ENCODE results near the gene CFAP69.
"Not testable (repeated sequence)": the region's sequence is repeated elsewhere in the genome, so short reads cannot be mapped to it uniquely, and the experiment has no call there.

Gene CFAP69

DNA sequence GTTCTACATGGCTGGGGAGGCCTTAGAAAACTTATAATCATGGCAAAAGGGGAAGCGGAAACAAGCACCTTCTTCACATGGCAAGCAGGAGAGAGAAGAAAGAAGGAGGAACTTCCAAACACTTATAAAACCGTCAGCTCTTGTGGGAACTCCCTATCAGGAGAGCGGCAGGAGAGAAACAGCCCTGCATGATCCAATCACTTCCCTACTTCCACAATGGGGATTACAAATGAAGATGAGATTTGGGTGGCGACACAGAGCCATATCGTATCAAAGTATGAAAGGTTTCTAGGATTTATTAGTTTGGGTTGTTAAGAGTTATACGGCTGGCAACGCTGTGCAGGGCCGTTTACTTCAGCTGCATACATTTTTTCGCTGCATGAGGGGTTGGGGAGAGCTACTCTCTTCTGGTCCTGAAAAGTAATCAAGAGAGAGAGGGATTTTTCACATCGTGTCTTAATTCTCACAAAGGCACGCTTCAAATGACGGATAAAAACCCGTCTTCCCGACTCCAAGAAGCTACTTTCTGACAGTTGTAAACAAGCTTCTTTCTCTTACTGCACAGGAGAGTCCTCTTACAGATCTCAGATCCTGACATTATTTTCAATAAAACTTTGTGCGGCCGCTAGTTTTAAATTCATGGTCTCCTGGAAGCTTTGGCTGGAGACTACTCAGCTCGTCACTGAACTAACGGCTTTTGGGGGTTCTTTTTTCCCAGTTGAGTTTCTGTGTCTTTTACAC lies 100.8 kb downstream of the CFAP69 start:
- DNase-seq (ENCODE audit: low spot score), result peak; percentile 44

DNA sequence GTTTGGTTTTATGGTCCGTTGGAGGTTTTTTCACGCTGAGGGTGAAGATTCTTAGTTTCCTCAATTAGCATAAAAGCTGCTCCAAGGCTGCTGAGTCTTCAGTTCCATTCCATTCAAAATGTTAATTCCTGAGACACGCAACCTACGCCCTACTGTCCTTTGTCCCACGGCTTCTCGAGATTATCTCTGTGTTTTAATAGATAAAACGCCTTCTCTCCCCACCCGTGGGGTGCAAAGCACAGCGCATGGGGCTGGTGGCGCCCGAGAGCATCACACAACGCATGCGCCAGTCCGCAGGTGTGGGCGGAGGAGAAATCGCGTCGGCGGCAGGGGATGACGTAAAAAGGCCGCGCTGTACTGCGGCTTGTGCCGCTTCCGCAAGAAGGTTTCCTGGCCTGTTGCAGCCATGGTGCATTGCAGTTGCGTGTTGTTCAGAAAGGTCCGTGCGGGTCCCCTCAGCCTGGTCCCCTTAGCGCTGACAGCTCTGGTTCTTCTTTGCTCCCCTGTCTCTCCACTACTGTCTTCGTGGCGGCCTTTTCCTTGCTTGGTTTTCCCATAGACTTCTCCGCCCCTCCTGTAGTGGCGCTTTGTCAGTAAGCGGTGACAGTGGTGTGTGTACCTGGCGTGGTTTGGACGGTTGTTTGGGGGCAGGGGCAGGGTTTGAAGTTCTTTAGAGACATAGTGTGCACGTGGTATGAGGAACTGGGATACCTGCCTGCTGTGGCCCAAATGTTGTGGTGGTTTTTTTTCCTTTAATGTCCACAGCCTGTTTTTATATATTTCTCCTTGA lies 101.6 kb downstream of the CFAP69 start, which contains the start of gene GTPBP10:
TSS of gene GTPBP10 (plus strand) at position 381 of the 790 bp plus-strand sequence. CDS start at position 407, 26 bp downstream.
- DNase-seq (ENCODE audit: low spot score), result peak; percentile 94

DNA sequence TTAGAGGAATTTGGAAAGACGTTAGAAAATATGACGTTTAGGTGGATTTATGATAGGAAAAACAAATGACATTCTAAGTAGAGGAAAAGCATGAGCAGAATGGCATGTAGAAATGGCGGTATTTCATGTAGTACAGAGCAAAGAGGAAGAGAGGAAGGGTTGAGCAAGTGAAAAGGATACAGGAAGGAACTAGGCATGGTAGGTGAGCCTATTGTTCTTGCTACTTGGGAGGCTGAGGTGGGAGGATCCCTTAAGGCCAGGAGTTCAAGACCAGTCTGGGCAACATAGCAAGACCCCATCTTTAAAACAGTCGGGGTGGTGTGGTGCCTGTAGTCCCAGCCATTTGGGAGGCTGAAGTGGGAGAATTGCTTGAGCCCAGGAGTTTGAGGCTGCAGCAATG lies 102.8 kb downstream of the CFAP69 start:
- DNase-seq (ENCODE audit: low spot score), result no peak

DNA sequence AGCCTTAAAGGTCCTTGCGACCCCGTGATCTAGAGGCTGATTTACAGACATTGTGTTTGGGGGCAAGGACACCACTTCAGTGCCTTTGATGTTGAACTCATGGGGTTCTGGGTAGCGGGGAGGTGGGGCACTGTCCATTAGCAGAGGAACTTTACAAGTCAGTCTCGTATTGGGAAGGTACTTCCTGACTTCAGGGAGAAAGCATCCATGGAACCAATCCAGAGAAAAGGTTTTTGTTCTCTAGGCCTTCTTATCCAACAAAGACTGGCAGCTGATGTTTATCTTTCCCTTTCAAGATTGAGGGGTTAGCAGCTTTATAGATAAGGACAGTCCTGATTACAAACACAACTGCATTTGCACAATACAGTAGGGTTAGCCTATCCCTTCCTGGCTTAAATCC lies 104.3 kb downstream of the CFAP69 start:
- no peak for DNase-seq (ENCODE audit: low spot score)

DNA sequence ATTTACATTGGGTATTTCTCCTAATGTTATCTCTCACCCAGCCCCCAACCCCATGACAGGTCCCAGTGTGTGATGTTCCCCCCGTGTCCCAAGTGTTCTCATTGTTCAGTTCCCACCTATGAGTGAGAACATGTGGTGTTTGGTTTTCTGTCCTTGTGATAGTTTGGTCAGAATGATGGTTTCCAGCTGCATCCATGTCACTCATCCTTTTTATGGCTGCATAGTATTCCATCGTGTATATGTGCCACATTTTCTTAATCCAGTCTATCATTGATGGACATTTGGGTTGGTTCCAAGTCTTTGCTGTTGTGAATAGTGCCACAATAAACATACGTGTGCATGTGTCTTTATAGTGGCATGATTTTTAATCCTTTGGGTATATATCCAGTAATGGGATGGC lies 105.1 kb downstream of the CFAP69 start:
- not testable (repeated sequence) for DNase-seq (ENCODE audit: low spot score)

DNA sequence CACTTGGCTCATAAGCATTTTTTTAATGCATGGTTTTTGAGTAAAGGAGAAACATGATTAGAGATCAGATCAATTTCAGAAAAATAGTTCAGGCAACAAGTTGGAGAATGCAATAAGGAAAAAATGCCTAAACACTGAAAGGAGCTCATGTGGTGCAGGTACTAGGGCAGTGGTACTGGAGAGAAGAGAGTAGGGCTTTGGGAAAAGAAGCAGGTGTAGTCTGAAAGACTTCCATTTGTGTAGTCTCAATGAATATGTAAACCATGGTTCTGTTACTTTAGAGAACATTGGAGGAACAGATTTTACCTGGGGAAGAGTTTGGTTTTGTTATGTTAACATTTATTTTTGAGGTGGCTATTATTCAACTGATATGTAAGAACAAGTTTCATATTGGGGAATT lies 107.0 kb downstream of the CFAP69 start:
- DNase-seq (ENCODE audit: low spot score), result no peak

Data from pons (tissue), 1 donor.